K562 (cell line): ENCODE data around the gene EPM2A. TPM values are rescaled to one million over a fixed set of nuclear protein-coding genes. Genes with fewer than 3 reads are reported as not detected.

Experiments used
- ATAC-seq: fragments of 200-7000 bp; cut with Tn5 transposase; 3 replicates; pipeline ENCODE4 v1.9.1; 2020; ENCODE audit warnings: moderate library complexity
- BruUV-seq: library from RNA; stranded (reverse); fragments of 400-500 nt; replicated peaks from 2 replicates; lab custom pipeline; 2021; lab: Mats Ljungman, UMichigan
- CTCF ChIA-PET: fragments of 300-600 bp; formaldehyde crosslinking; extraction: SDS; loops from one replicate; lab custom pipeline; 2021; ENCODE audit warnings: low intra/inter-chr PET ratio; lab: Yijun Ruan, JAX
- POLR2A ChIA-PET: fragments of 300-600, 350-650 bp; sonication (Branson Sonifier 250); formaldehyde crosslinking; extraction: SDS; loops from one replicate; lab custom pipeline; 2021; ENCODE audit warnings: antibody characterized with exemption, inconsistent platforms; lab: Yijun Ruan, JAX
- DNase-seq, 4 experiments: peaks; one replicate each; pipeline versions ENCODE4 v3.0.0 to v3.0.0-alpha.2; 2011 to 2018; ENCODE audit warnings: low spot score in 3 of 4, mixed read lengths in 3 of 4; ENCODE audit errors: extremely low read depth in 1 of 4
- FAIRE-seq: peaks from 2 replicates; lab custom pipeline; 2011; peaks lifted over from hg19 to GRCh38; lab: Jason Lieb, UNC
- H2AFZ ChIP-seq: 2 replicates; pipeline ENCODE4 v1.6.0; 2011; ENCODE audit warnings: low read depth, low read length, control low read depth, inconsistent platforms
- H3K27ac ChIP-seq: fragments of 200-600 bp; 3 replicates; pipeline ENCODE4 v1.8.0; 2011; ENCODE audit warnings: low read depth, mild to moderate bottlenecking, control low read depth, inconsistent platforms, low read length, moderate library complexity, mixed read lengths; ENCODE audit errors: extremely low read depth
- H3K27me3 ChIP-seq, 2 experiments: fragments of 300-600 bp in 1 of 2; 2 replicates in 1 of 2; 3 replicates in 1 of 2; pipeline versions ENCODE4 v1.6.0 to v1.8.0; 2011; ENCODE audit warnings: inconsistent platforms in 2 of 2, low read length in 2 of 2, mild to moderate bottlenecking in 1 of 2, mixed read lengths in 1 of 2, moderate library complexity in 1 of 2; ENCODE audit not compliant: control insufficient read depth in 2 of 2, insufficient read depth in 2 of 2
- H3K36me3 ChIP-seq: fragments of 300-600 bp; 3 replicates; pipeline ENCODE4 v1.8.0; 2011; ENCODE audit warnings: mild to moderate bottlenecking, low read length, inconsistent platforms; ENCODE audit not compliant: control insufficient read depth, insufficient read depth
- H3K4me1 ChIP-seq, 2 experiments: fragments of 200-600 bp in 1 of 2; replicated peaks in 1 of 2; 2 replicates in 1 of 2; 3 replicates in 1 of 2; pipeline versions ENCODE4 v1.5.1 to v1.8.0; 2011; ENCODE audit warnings: inconsistent platforms in 2 of 2, low read length in 2 of 2, mild to moderate bottlenecking in 1 of 2, mixed read lengths in 1 of 2, moderate library complexity in 1 of 2; ENCODE audit not compliant: control insufficient read depth in 2 of 2, insufficient read depth in 2 of 2
- H3K4me2 ChIP-seq: 2 replicates; pipeline ENCODE4 v1.6.1; 2011; ENCODE audit warnings: low read length, control low read depth, inconsistent platforms, mixed read lengths; ENCODE audit not compliant: insufficient read depth
- H3K4me3 ChIP-seq: fragments of 200-600 bp; sonication (generic), shearing (Covaris generic); 2 replicates; pipeline ENCODE4 v1.5.1; 2016; ENCODE audit warnings: control low read depth, inconsistent platforms
- H3K79me2 ChIP-seq: fragments of 200-600 bp; 3 replicates; pipeline ENCODE4 v1.8.0; 2011; ENCODE audit warnings: low read length, inconsistent platforms; ENCODE audit not compliant: control insufficient read depth, insufficient read depth
- H3K9ac ChIP-seq, 2 experiments: 2 replicates each; pipeline versions ENCODE4 v1.6.0 to v1.6.1; 2011; ENCODE audit warnings: low read depth in 2 of 2, low read length in 2 of 2, control low read depth in 1 of 2, inconsistent platforms in 1 of 2, mild to moderate bottlenecking in 1 of 2, mixed read lengths in 1 of 2; ENCODE audit not compliant: insufficient read depth in 1 of 2
- H3K9me1 ChIP-seq: one replicate; pipeline ENCODE4 v1.6.0; 2011; ENCODE audit warnings: inconsistent platforms, mild to moderate bottlenecking, low read length, moderate library complexity; ENCODE audit not compliant: control insufficient read depth, insufficient read depth
- H3K9me3 ChIP-seq: replicated peaks from 2 replicates; pipeline ENCODE4 v1.5.1; 2011; ENCODE audit warnings: low read depth, low read length, inconsistent platforms; ENCODE audit not compliant: control insufficient read depth, insufficient read depth
- H4K20me1 ChIP-seq: replicated peaks from 2 replicates; pipeline ENCODE4 v1.6.1; 2011; ENCODE audit warnings: low read length, inconsistent platforms, mixed read lengths; ENCODE audit not compliant: control insufficient read depth, insufficient read depth
- ATF3 ChIP-seq, 2 experiments: fragments of 450-650 bp in 1 of 2; sonication (generic) in 1 of 2; formaldehyde crosslinking in 1 of 2; IDR thresholded peaks in 1 of 2; conservative IDR thresholded peaks in 1 of 2; 2 replicates each; pipeline versions ENCODE4 v1.6.1 to v1.8.1; 2016 to 2023; ENCODE audit warnings: mild to moderate bottlenecking in 2 of 2, moderate library complexity in 2 of 2, inconsistent platforms in 1 of 2, missing genetic modification reagents in 1 of 2
- BDP1 ChIP-seq: IDR thresholded peaks from 3 replicates; pipeline ENCODE4 v1.6.1; 2011; ENCODE audit not compliant: insufficient read length, insufficient read depth
- BHLHE40 ChIP-seq: IDR thresholded peaks from 2 replicates; pipeline ENCODE4 v1.6.1; 2011; ENCODE audit warnings: low read length, improper control_type of control experiment
- CC2D1A ChIP-seq: fragments of 450-650 bp; IDR thresholded peaks from 2 replicates; pipeline ENCODE4 v1.6.1; 2017; ENCODE audit warnings: mild to moderate bottlenecking
- CREB1 ChIP-seq, 2 experiments: sonication (generic) in 1 of 2; formaldehyde crosslinking in 1 of 2; IDR thresholded peaks; 2 replicates each; pipeline versions ENCODE4 v1.6.1 to v1.8.0; 2012 to 2022; ENCODE audit warnings: inconsistent platforms in 1 of 2, mild to moderate bottlenecking in 1 of 2, missing genetic modification reagents in 1 of 2, moderate library complexity in 1 of 2
- DLX4 ChIP-seq: fragments of 250-450 bp; sonication (Bioruptor Pico); IDR thresholded peaks from 2 replicates; pipeline ENCODE4 v1.6.1; 2021; ENCODE audit warnings: mild to moderate bottlenecking
- ETS1 ChIP-seq: conservative IDR thresholded peaks from 2 replicates; pipeline ENCODE4 v1.6.1; 2011; ENCODE audit warnings: low read depth, mild to moderate bottlenecking, low read length; ENCODE audit not compliant: control insufficient read depth
- EWSR1 ChIP-seq: fragments of 450-650 bp; IDR thresholded peaks from 2 replicates; pipeline ENCODE4 v1.6.1; 2018; ENCODE audit warnings: borderline replicate concordance, mild to moderate bottlenecking, low read depth, moderate library complexity; ENCODE audit not compliant: partially characterized antibody
- LCOR ChIP-seq: sonication (generic); formaldehyde crosslinking; IDR thresholded peaks from 2 replicates; pipeline ENCODE4 v1.8.0; 2022; ENCODE audit warnings: mild to moderate bottlenecking, missing genetic modification reagents
- NFIX ChIP-seq: fragments of 250-450 bp; sonication (Bioruptor Pico); IDR thresholded peaks from 2 replicates; pipeline ENCODE4 v1.4.0; 2020; ENCODE audit warnings: low read depth, mild to moderate bottlenecking, moderate library complexity
- RAD21 ChIP-seq, 2 experiments: fragments of 250-450 bp in 1 of 2; fragments of 450-650 bp in 1 of 2; sonication (Bioruptor Pico) in 1 of 2; formaldehyde crosslinking in 1 of 2; IDR thresholded peaks in 1 of 2; conservative IDR thresholded peaks in 1 of 2; 2 replicates each; pipeline versions ENCODE4 v1.4.0 to v1.8.0; 2020 to 2022; ENCODE audit warnings: mild to moderate bottlenecking in 2 of 2, moderate library complexity in 1 of 2
- RAD51 ChIP-seq: fragments of 450-650 bp; IDR thresholded peaks from 2 replicates; pipeline ENCODE4 v1.7.1; 2016; ENCODE audit warnings: low read depth, mild to moderate bottlenecking, borderline replicate concordance
- SMARCC2 ChIP-seq: fragments of 450-650 bp; IDR thresholded peaks from 2 replicates; pipeline ENCODE4 v1.6.1; 2017; ENCODE audit warnings: antibody characterized with exemption, moderate library complexity, mild to moderate bottlenecking, low read depth
- TARDBP ChIP-seq: fragments of 450-650 bp; IDR thresholded peaks from 2 replicates; pipeline ENCODE4 v1.6.1; 2016
- ZKSCAN8 ChIP-seq: fragments of 200-800 bp; sonication (Bioruptor generic); IDR thresholded peaks from 2 replicates; pipeline ENCODE4 v1.6.1; 2016; ENCODE audit warnings: missing genetic modification characterization, missing compliant biosample characterization
- ZNF165 ChIP-seq: fragments of 250-450 bp; sonication (Bioruptor Pico); IDR thresholded peaks from 2 replicates; pipeline ENCODE4 v1.4.0; 2020; ENCODE audit warnings: borderline replicate concordance
- ZZZ3 ChIP-seq: fragments of 450-650 bp; IDR thresholded peaks from 2 replicates; pipeline ENCODE4 v1.6.1; 2016; ENCODE audit warnings: antibody characterized with exemption, mild to moderate bottlenecking, moderate library complexity
- in situ Hi-C: fragments of 300-500 bp; cut with MboI; formaldehyde crosslinking; loops from 4 replicates; pipeline ENCODE4 v1.15.0; 2018; ENCODE audit warnings: inconsistent platforms, mixed read lengths
- intact Hi-C: fragments of 100-400 bp; cut with micrococcal nuclease; formaldehyde crosslinking; loops from 2 replicates; pipeline ENCODE4 v1.14.2; 2022
- polyA plus RNA-seq, 8 experiments: library from polyadenylated mRNA; depleted of rRNA in 4 of 8; stranded (reverse) in 5 of 8; unstranded in 3 of 8; fragments of >200 nt; fragmentation: Nextera tagmentation in 2 of 8; fragmentation: Illumina TruSeq in 1 of 8; extraction: Ambion mirVana in 2 of 8; extraction: Trizol in 1 of 8; gene quantifications; 2 replicates each; pipeline versions ENCODE4 v1.2.1 to v1.2.3, GENCODE V29; 2011 to 2014; ENCODE audit warnings: inconsistent platforms in 1 of 8, missing spikeins in 1 of 8
- total RNA-seq, 7 experiments: library from RNA; depleted of rRNA in 6 of 7; stranded (reverse); fragments of >200 nt in 6 of 7; fragmentation: Illumina TruSeq in 2 of 7; extraction: Trizol in 2 of 7; gene quantifications; 2 replicates each; pipeline versions ENCODE4 v1.2.1 to v1.2.3, GENCODE V29; 2011 to 2021; ENCODE audit warnings: low replicate concordance in 1 of 7
- TF ChIP-seq, protein P1 (sequence below): IDR thresholded peaks from 3 replicates; pipeline ENCODE4 v1.6.1; 2011; ENCODE audit warnings: borderline replicate concordance, mild to moderate bottlenecking; ENCODE audit not compliant: insufficient read length, insufficient read depth
- TF ChIP-seq, protein P2 (sequence below): fragments of 450-650 bp; IDR thresholded peaks from 2 replicates; pipeline ENCODE4 v1.6.1; 2016; ENCODE audit warnings: low read depth, mild to moderate bottlenecking, moderate library complexity

EPM2A gene
- total and polyA plus RNA-seq, 9 of the 15 experiments (the other 6 are each of a cell fraction or from before 2014, with no cell fraction given) = 0.35 to 5.3 (median 2.5) TPM

DNA sequence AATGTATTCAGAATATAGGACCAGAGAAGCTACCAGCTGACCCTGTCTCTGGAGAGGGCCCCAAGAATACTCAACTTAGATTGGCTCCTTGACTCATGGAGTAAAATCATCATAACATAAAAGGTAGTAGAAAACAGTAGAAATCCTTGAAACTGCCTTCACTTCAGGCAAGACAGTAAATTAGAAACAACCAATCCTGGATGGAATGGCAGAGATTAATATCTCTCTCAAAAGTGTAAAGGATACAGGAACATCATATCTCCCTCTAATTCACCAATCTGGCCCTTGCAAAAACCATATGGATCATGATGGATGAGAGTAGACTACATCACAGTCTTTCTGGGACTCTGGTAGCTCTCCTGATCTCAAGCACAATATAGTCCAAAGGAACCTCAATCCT is 20.4 kb upstream of the EPM2A start:
- H4K20me1 ChIP-seq = no peaks in the 10 kb centered on the region
- FAIRE-seq (no peak), ATAC-seq (peak; percentile 15; the same call in 2 of the 3 replicates), DNase-seq (no peak)
- H3K4me3 ChIP-seq = no peak overlapping the region
- BruUV-seq = no TSS peak
- H3K9ac ChIP-seq = no peak overlapping the region
- POLR2A ChIA-PET = no interaction called here
- no peaks in the 10 kb centered on the region for H3K9me1 ChIP-seq
- CTCF ChIA-PET = no interaction called here
- in situ Hi-C loops (no loop called here), intact Hi-C loops (no loop called here)
- H3K27ac ChIP-seq = no peak overlapping the region
- no peak overlapping the region for H2AFZ ChIP-seq
- H3K79me2 ChIP-seq = no peaks in the 10 kb centered on the region
- H3K9me3 ChIP-seq = no peaks in the 10 kb centered on the region
- no peaks in the 10 kb centered on the region for H3K36me3 ChIP-seq
- H3K27me3 ChIP-seq = no peaks in the 10 kb centered on the region
- no peaks in the 10 kb centered on the region for H3K4me1 ChIP-seq
- no peak overlapping the region for H3K4me2 ChIP-seq
- TF ChIP-seq ETS1 = no peak
- TF ChIP-seq, protein P1, sequence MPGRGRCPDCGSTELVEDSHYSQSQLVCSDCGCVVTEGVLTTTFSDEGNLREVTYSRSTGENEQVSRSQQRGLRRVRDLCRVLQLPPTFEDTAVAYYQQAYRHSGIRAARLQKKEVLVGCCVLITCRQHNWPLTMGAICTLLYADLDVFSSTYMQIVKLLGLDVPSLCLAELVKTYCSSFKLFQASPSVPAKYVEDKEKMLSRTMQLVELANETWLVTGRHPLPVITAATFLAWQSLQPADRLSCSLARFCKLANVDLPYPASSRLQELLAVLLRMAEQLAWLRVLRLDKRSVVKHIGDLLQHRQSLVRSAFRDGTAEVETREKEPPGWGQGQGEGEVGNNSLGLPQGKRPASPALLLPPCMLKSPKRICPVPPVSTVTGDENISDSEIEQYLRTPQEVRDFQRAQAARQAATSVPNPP = no peak
- no peak for TF ChIP-seq ZZZ3
- no peak for TF ChIP-seq EWSR1
- TF ChIP-seq RAD51 = no peak
- TF ChIP-seq ZKSCAN8 (CRISPR knock-in tag) = no peak
- TF ChIP-seq NFIX (CRISPR knock-in tag) = no peak
- TF ChIP-seq ZNF165 = no peak
- TF ChIP-seq LCOR (CRISPR knock-in tag) = no peak
- no peak for TF ChIP-seq TARDBP
- no peak for TF ChIP-seq DLX4 (CRISPR knock-in tag)
- TF ChIP-seq CREB1 (IDR thresholded peaks at IDR 0.05) = no peak
- no peak for TF ChIP-seq CREB1 (CRISPR knock-in tag; IDR thresholded peaks at IDR 0.05)
- TF ChIP-seq CC2D1A = no peak
- no peak for TF ChIP-seq RAD21 (CRISPR knock-in tag; conservative IDR thresholded peaks at IDR 0.05 in 1 of 2, IDR thresholded peaks at IDR 0.05 in 1 of 2)
- TF ChIP-seq, protein P2, sequence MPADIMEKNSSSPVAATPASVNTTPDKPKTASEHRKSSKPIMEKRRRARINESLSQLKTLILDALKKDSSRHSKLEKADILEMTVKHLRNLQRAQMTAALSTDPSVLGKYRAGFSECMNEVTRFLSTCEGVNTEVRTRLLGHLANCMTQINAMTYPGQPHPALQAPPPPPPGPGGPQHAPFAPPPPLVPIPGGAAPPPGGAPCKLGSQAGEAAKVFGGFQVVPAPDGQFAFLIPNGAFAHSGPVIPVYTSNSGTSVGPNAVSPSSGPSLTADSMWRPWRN = no peak
- no peak for TF ChIP-seq ATF3 (IDR thresholded peaks at IDR 0.05)
- TF ChIP-seq ATF3 (CRISPR knock-in tag; conservative IDR thresholded peaks at IDR 0.05) = no peak
- no peak for TF ChIP-seq BHLHE40
- TF ChIP-seq SMARCC2 = no peak
- no peak for TF ChIP-seq BDP1
